ENCODE measurements around the gene RASA2.

DNA sequence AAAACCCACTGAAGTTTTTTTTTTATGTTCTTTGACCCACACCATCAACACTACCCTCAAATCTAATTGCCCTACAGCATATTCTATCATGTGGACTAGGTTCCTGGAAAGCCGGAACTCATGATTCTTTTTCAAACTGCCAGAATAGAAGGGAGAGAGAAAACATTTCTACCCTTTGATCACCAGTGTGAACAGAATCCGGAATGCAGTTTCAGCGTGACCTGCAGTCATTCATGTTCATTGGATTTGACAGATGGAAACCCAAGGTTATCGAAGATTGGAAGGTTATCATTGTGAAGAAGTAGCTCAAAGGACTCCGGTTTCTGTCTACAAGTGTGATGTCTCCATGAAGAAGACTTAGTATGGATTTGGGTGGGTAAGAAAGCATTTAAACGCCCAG lies 39.4 kb upstream of the RASA2 start:
- no peak for TF ChIP-seq BDP1 (IDR thresholded peaks at IDR 0.05; ENCODE audit: insufficient read depth, insufficient read length)
- no peak for TF ChIP-seq NFE2L1 (tag; IDR thresholded peaks at IDR 0.05; ENCODE audit: borderline replicate concordance, low read depth)
- TF ChIP-seq, protein P1, sequence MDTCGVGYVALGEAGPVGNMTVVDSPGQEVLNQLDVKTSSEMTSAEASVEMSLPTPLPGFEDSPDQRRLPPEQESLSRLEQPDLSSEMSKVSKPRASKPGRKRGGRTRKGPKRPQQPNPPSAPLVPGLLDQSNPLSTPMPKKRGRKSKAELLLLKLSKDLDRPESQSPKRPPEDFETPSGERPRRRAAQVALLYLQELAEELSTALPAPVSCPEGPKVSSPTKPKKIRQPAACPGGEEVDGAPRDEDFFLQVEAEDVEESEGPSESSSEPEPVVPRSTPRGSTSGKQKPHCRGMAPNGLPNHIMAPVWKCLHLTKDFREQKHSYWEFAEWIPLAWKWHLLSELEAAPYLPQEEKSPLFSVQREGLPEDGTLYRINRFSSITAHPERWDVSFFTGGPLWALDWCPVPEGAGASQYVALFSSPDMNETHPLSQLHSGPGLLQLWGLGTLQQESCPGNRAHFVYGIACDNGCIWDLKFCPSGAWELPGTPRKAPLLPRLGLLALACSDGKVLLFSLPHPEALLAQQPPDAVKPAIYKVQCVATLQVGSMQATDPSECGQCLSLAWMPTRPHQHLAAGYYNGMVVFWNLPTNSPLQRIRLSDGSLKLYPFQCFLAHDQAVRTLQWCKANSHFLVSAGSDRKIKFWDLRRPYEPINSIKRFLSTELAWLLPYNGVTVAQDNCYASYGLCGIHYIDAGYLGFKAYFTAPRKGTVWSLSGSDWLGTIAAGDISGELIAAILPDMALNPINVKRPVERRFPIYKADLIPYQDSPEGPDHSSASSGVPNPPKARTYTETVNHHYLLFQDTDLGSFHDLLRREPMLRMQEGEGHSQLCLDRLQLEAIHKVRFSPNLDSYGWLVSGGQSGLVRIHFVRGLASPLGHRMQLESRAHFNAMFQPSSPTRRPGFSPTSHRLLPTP (IDR thresholded peaks at IDR 0.05; ENCODE audit: borderline replicate concordance, extremely low read depth, insufficient read length) = no peak
- no peak for TF ChIP-seq SRSF3 (IDR thresholded peaks at IDR 0.05; ENCODE audit: insufficient read depth, low read length)
- TF ChIP-seq, protein P2, sequence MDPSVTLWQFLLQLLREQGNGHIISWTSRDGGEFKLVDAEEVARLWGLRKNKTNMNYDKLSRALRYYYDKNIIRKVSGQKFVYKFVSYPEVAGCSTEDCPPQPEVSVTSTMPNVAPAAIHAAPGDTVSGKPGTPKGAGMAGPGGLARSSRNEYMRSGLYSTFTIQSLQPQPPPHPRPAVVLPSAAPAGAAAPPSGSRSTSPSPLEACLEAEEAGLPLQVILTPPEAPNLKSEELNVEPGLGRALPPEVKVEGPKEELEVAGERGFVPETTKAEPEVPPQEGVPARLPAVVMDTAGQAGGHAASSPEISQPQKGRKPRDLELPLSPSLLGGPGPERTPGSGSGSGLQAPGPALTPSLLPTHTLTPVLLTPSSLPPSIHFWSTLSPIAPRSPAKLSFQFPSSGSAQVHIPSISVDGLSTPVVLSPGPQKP (CRISPR knock-in tag; IDR thresholded peaks at IDR 0.05) = no peak
- TF ChIP-seq KAT8 (IDR thresholded peaks at IDR 0.05; ENCODE audit: low read depth) = no peak
- TF ChIP-seq RAD21 (CRISPR knock-in tag; conservative IDR thresholded peaks at IDR 0.05 in 1 of 2, IDR thresholded peaks at IDR 0.05 in 1 of 2) = no peak
- TF ChIP-seq ZFP36 (IDR thresholded peaks at IDR 0.05; ENCODE audit: low read depth, low read length, partially characterized antibody) = no peak

Measured in K562 (cell line).